Fibroblast of villous mesenchyme (primary cell): ENCODE measurements around the gene FEM1C. TPM values are rescaled to one million over a fixed set of nuclear protein-coding genes. Genes with fewer than 3 reads are reported as not detected.

ENCODE experiments used
- DNase-seq: peaks from one replicate; pipeline ENCODE4 v3.0.0-alpha.2; 2010; ENCODE audit warnings: low read depth
- H3K4me3 ChIP-seq: 2 replicates; pipeline ENCODE4 v1.5.1; 2011; ENCODE audit warnings: low read depth, mild to moderate bottlenecking, low read length
- CTCF ChIP-seq: IDR thresholded peaks from 2 replicates; pipeline ENCODE4 v1.5.1; 2012; ENCODE audit warnings: low read depth, mild to moderate bottlenecking, low read length; ENCODE audit not compliant: insufficient read depth
- total RNA-seq: library from RNA; depleted of rRNA; stranded (reverse); fragments of >200 nt; gene quantifications from 2 replicates; pipeline ENCODE4 v1.2.3, GENCODE V29; 2012

The FEM1C gene
- total RNA-seq, 1 donor: 17.3 TPM

GRCh38 chr5:115551415-115551814 is 6.8 kb upstream of the FEM1C start:
- H3K4me3 ChIP-seq: no peak overlapping the region
- peak; percentile 57 for DNase-seq
- no peak for TF ChIP-seq CTCF

GRCh38 chr5:115549154-115549553 is 4.6 kb upstream of the FEM1C start:
- TF ChIP-seq CTCF: peak; percentile 34
- H3K4me3 ChIP-seq: no peak overlapping the region
- no peak for DNase-seq

- DNase-seq: no peak
- H3K4me3 ChIP-seq: no peak overlapping the region
- TF ChIP-seq CTCF: no peak
Measured at GRCh38 chr5:115548683-115549082, 4.1 kb upstream of the FEM1C start.

- TF ChIP-seq CTCF: no peak
- H3K4me3 ChIP-seq: no peak overlapping the region
- DNase-seq: no peak
Measured at GRCh38 chr5:115545351-115545882, 842 bp upstream of the FEM1C start.

- DNase-seq: no peak
- peak overlapping the region; percentile 83 for H3K4me3 ChIP-seq
- TF ChIP-seq CTCF: no peak
Measured at GRCh38 chr5:115544043-115544435, 536 bp downstream of the FEM1C start.

GRCh38 chr5:115543365-115544042 is 1.1 kb downstream of the FEM1C start:
- TF ChIP-seq CTCF: no peak
- peak; percentile 76 for DNase-seq
- H3K4me3 ChIP-seq: peak overlapping the region; percentile 83
